ENCODE data around the gene LRRC3C.

- TF ChIP-seq POLR2A (IDR thresholded peaks at IDR 0.05) (no peak), CTCF (IDR thresholded peaks at IDR 0.05) (no peak)
Observed at GRCh38 chr17:39975801-39976200, 48.3 kb downstream of the LRRC3C start.
